ENCODE results near the gene PDE9A. TPM values are rescaled to one million over a fixed set of nuclear protein-coding genes. Genes with fewer than 3 reads are reported as not detected.

Gene PDE9A
- total RNA-seq, 1 donor from 2014 or later, result 2.0 TPM

GRCh38 chr21:42663200-42663750 is 9.9 kb downstream of the PDE9A start:
- TF ChIP-seq CTCF (conservative IDR thresholded peaks at IDR 0.05; ENCODE audit: low read depth, low read length), result no peak
- no peak for DNase-seq (ENCODE audit: low read depth)
- no peak overlapping the region for H3K4me3 ChIP-seq (ENCODE audit: low read depth, low read length)

- TF ChIP-seq CTCF (conservative IDR thresholded peaks at IDR 0.05; ENCODE audit: low read depth, low read length), result no peak
- DNase-seq (ENCODE audit: low read depth), result no peak
- H3K4me3 ChIP-seq (ENCODE audit: low read depth, low read length), result no peak overlapping the region
Measured at GRCh38 chr21:42663860-42664535, 10.6 kb downstream of the PDE9A start.

GRCh38 chr21:42664614-42665013 is 11.2 kb downstream of the PDE9A start:
- TF ChIP-seq CTCF (conservative IDR thresholded peaks at IDR 0.05; ENCODE audit: low read depth, low read length), result no peak

GRCh38 chr21:42665026-42665425 is 11.6 kb downstream of the PDE9A start:
- DNase-seq (ENCODE audit: low read depth), result no peak

More at GRCh38 chr21:42664614-42665013, 11.2 kb downstream of the PDE9A start:
- H3K4me3 ChIP-seq (ENCODE audit: low read depth, low read length), result no peak overlapping the region
- no peak for DNase-seq (ENCODE audit: low read depth)

GRCh38 chr21:42665484-42665883 is 12.1 kb downstream of the PDE9A start:
- TF ChIP-seq CTCF (conservative IDR thresholded peaks at IDR 0.05; ENCODE audit: low read depth, low read length), result no peak
- H3K4me3 ChIP-seq (ENCODE audit: low read depth, low read length), result no peak overlapping the region
- DNase-seq (ENCODE audit: low read depth), result no peak

More at GRCh38 chr21:42665026-42665425, 11.6 kb downstream of the PDE9A start:
- H3K4me3 ChIP-seq (ENCODE audit: low read depth, low read length), result no peak overlapping the region
- TF ChIP-seq CTCF (conservative IDR thresholded peaks at IDR 0.05; ENCODE audit: low read depth, low read length), result no peak

GRCh38 chr21:42666023-42666747 is 12.8 kb downstream of the PDE9A start:
- TF ChIP-seq CTCF (conservative IDR thresholded peaks at IDR 0.05; ENCODE audit: low read depth, low read length), result no peak

More at GRCh38 chr21:42666023-42666747, 12.8 kb downstream of the PDE9A start:
- no peak overlapping the region for H3K4me3 ChIP-seq (ENCODE audit: low read depth, low read length)
- DNase-seq (ENCODE audit: low read depth), result no peak

All from epithelial cell of proximal tubule (primary cell).